ENCODE measurements around the gene HMGA1. TPM values are rescaled to one million over a fixed set of nuclear protein-coding genes. Genes with fewer than 3 reads are reported as not detected.
A peak's percentile ranks its signal among the peaks of the same experiment; 100 is the strongest.

Gene HMGA1
- total RNA-seq, 1 experiment from 2014 or later, result 74.6 TPM

DNA sequence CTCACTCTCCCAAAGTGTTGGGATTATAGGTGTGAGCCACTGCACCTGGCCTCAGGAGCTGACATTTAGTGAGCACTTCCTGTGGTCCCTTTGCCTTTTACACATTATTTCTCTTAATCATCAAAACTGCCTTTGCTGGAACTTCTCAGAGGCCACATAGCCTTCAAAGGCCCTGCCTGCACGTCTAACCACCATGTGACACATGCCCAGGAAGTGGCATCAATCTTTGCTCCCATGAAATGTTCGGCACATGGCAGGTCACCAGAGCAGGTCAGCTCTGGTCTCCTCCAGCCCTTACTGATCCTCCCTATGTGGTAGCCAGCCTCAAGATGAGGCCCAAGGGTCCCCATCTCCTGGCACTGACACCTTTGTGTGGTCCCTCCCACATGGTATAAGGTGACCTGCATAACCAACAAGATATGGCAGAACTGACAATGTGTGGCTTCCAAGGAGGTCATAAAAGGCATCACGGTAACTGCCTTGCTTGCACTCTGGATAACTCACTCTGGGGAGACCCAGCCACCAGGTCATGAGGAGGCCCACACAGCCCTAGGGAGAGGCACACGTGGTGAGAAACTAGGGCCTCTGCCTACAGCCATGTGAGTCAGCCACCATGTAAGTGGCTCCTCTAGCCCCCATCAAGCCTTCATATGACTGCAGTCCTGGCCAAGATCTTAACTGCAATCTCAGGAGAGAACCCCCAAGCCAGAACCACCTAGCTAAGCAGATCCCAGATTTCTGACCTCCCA is 28.8 kb upstream of the HMGA1 start:
- H3K9me3 ChIP-seq, result no peaks in the 10 kb centered on the region
- H3K4me3 ChIP-seq, result no peak overlapping the region
- no peak for DNase-seq
- no peaks in the 10 kb centered on the region for H3K27me3 ChIP-seq
- no peaks in the 10 kb centered on the region for H3K36me3 ChIP-seq

DNA sequence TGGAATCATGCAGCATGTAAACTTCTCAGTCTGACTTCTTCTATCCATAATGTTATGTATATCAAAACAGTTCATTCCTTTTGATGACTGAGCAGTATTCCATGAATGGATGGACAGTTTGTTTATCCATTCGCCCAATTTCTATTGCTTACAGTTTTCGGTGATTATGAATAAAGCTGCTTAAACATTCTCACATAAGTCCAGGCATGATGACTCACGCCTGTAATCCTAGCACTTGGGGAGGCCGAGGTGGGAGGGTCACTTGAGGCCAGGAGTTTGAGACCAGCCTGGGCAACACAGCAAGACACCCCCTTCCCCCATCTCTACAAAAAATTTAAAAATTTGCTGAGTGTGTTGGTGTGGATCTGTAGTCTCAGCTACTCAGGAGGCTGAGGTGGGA is 22.9 kb upstream of the HMGA1 start:
- H3K27me3 ChIP-seq, result no peaks in the 10 kb centered on the region
- no peak overlapping the region for H3K4me3 ChIP-seq
- no peaks in the 10 kb centered on the region for H3K9me3 ChIP-seq
- no peaks in the 10 kb centered on the region for H3K36me3 ChIP-seq
- DNase-seq, result peak; percentile 42

DNA sequence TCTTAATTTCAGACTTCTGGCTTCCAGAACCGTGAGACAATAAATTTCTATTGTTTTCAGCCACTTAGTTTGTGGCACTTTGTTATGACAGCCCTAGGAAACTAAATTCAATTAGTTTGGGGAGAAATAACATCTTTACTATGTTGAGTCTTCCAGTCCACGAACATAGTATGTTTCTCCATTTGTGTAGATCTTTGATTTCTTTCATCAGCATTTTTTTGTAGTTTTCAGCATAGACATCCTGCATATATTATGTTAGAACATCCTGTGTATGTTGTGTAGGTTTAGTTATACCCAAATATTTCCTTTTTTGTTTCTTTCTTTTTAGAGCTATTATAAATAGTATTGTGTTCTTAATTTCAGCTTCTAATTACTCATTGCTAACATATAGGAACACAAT is 18.0 kb upstream of the HMGA1 start:
- no peaks in the 10 kb centered on the region for H3K27me3 ChIP-seq
- no peaks in the 10 kb centered on the region for H3K36me3 ChIP-seq
- no peak for DNase-seq
- no peak overlapping the region for H3K4me3 ChIP-seq
- H3K9me3 ChIP-seq, result no peaks in the 10 kb centered on the region

DNA sequence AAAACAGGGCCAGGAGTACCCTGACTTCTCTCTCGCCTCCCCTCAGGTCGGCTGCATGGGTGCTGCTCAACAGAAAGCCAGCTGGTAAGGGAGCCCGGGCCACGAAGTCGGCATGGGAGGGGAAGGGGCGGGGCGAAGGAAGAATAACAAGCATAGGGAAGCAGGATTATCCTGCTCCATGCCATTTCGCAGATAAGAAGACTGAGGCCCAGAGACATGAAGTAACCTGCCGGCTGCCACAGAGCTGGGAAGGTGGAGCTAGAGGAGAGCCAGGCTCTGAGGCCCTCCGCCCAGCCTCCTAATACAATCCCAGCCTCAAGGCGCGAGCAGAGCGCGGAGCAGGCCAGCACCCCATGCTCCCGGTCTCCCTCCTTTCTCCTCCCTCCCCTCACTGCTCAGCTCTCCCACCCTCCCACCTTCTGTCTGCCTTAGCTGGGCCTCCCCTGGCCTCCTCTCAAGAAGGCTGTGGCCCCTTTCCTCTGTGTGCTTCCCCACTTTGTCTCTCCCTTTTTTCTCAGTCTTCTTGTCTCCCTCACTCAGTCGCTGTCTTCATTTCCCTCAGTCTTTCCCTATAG is 13.2 kb upstream of the HMGA1 start:
- H3K27me3 ChIP-seq, result no peaks in the 10 kb centered on the region

DNA sequence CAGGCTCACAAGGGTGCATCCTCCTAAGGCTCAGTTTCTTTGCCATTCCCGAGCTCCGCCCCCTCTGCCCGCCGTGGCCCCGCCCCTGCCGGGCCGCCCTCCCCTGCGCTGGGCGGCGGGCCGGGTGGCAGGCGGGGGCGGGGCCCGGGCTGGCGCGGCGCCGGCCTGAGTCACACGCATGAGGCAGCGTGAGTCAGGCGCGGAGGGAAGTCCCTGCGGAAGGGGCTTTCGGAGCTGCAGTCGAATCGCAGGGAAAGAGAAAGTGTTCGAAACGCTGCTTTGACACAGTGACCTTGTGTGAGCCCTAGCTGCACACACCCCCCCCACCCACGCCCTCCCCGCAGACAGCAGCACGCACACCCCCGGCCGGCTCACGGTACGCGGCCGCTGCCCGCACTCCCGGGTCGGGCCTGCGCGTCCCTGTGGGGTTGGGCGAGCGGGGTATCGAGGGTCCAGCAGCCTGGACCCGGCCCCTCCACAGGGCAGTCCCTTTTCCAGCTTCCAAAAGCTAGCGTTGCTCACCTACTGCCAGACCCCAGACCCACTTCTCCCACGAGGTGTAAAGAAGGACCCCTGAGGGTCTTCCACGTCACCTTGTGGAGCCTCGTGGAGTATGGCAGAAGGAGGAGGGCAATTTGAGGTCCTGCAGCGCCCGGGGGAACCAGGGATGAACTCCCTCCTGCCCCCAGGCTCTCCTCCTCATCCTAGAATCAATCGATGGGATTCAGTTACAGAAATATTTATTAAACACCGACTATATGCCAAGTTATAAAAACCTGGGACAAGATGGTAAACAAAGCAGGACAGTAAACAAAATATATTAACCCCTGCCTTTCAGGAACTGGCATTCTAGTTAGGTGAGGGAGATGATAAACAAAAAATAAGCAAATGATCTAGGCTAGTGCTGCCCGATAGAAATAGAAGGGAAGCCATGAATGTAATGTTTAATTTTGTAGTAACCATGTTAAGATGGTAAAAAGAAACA is 12.4 kb upstream of the HMGA1 start:
- DNase-seq, result peak; percentile 87
- H3K4me3 ChIP-seq, result peak overlapping the region; percentile 48
- no peaks in the 10 kb centered on the region for H3K9me3 ChIP-seq
- no peaks in the 10 kb centered on the region for H3K36me3 ChIP-seq
- no peaks in the 10 kb centered on the region for H3K27me3 ChIP-seq

More for the DNA sequence above, 13.2 kb upstream of the HMGA1 start:
- no peaks in the 10 kb centered on the region for H3K9me3 ChIP-seq
- no peak for DNase-seq
- H3K4me3 ChIP-seq, result no peak overlapping the region
- H3K36me3 ChIP-seq, result no peaks in the 10 kb centered on the region

DNA sequence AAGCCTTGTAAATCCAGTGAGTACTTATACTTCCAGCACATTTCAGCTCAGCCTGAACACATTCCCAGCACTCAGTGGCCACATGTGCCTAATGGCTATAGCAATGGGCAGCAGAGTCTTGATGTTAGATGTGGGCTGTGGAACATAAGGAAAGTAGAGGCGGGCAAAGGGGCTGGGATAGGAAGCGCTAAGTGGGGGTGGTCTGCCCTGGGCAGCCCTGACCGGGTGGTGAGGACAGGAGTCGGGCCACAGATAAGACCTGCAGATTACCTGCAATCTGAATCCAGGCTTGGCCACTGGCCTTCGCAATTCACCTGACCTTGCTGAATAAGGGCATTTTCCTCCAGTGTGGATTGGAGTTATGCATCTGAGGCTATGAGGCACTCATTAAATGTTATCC is 11.1 kb upstream of the HMGA1 start:
- H3K27me3 ChIP-seq, result no peaks in the 10 kb centered on the region
- no peak for DNase-seq
- H3K9me3 ChIP-seq, result no peaks in the 10 kb centered on the region
- H3K4me3 ChIP-seq, result no peak overlapping the region
- H3K36me3 ChIP-seq, result no peaks in the 10 kb centered on the region

DNA sequence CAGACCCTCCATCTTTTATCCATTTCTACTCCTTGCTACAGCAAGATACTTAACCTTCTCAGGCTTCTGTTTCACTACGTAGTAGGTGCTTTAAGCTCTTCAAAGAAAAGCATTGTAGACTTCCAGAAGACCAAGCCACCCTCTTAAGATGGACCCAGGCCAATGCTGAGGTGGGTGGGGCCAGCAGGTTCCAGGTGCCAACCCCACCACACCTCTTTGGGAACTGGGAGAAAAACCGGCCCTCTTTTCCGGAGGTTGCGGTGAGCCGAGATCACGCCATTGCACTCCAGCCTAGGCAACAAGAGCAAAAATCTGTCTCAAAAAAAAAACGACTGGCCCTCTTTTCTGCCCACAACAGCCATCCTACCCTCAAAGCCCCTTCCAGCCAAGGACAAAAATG is 10.6 kb upstream of the HMGA1 start:
- Histone ChIP-seq H3K9me3 (no peaks in the 10 kb centered on the region), H3K27me3 (no peaks in the 10 kb centered on the region), H3K4me3 (no peak overlapping the region), H3K36me3 (no peaks in the 10 kb centered on the region)
- no peak for DNase-seq

DNA sequence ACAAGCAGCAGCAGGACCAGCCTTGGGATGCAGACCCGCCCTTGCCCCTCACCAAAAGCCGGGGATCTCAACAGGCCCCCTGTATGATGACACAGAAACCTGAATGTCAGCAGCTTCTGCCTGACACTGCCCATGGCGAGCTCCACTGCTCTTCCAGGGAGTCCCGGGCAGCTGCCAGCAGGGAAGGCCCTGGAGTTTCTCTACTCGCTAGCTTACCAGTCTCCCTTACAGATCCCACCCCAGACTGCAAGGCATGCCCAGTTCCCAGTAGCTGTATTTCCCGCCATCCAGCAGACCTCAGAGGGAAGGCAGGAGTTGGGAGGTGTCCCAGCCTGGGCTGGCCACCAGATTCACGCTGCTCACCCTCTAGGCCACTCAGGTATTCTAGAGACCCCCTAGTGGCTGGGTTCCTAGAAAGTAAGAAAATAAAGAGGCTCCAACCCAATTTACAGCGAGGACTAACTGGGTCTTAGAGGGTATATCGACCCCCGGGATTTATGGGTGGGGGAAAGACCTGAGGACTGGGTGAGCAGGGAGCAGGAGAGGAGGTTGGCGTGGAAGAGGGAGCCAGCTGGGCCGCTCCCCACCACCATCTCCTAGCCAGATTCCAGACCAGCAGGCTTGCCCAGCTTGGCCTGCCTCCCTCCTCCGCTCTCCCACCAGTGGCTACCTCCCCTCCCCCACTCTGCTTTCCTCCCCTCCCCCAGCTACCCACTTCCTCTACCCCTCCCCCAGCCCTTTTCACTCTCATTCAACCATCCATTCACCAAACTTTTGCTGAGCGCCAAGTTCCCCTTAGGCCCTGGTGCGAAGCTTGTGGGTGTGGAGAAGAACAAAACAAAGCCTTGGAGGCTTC is 9.7 kb upstream of the HMGA1 start:
- no peak for DNase-seq
- no peaks in the 10 kb centered on the region for H3K9me3 ChIP-seq
- no peaks in the 10 kb centered on the region for H3K36me3 ChIP-seq
- no peaks in the 10 kb centered on the region for H3K27me3 ChIP-seq
- H3K4me3 ChIP-seq, result no peak overlapping the region

DNA sequence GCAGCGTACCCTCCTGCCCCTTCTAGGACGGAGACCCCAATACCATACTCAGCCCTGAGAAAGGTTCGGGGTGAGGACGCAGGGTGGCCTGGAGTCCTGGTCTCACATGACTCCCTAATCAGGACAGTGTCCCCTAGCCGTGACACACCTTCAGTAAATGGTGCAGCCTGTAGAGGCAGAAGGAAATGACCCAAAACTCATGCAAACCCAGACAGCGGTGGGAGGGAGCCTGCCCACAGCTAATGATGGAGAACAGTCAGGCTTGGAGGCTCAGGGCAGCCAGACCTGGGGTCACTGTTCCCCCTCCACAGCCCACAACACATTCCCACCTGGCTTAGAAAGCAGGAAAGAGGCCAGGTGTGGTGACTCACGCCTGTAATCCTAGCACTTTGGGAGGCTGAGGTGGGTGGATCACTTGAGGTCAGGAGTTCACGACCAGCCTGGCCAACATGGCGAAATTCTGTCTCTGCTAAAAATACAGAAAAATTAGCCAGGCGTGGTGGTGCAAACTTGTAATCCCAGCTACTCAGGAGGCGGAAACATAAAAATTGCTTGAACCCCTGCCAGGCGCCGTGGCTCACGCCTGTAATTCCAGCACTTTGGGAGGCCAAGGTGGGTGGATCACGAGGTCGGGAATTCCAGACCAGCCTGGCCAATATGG is 8.8 kb upstream of the HMGA1 start:
- Histone ChIP-seq H3K9me3 (no peaks in the 10 kb centered on the region), H3K27me3 (no peaks in the 10 kb centered on the region), H3K36me3 (no peaks in the 10 kb centered on the region), H3K4me3 (no peak overlapping the region)
- DNase-seq, result peak; percentile 32

DNA sequence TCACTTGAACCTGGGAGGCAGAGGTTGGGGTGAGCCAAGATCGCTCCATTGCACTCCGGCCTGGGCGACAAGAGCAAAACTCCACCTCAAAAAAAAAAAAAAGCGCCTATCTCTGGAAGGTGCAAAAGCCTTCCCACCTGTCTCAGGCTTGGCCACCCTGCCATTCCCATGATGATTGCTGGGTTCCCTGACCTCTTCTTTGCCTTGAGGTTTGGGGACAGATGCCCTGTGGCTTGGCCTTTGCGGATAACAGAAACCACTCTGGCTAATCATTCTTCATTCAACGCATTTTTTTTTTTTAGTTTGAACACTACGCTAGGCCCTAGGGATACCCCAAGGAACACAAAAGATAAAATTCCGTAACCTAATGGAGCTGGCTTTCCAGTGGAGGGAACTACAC is 6.8 kb upstream of the HMGA1 start:
- Histone ChIP-seq H3K27me3 (no peaks in the 10 kb centered on the region), H3K9me3 (no peaks in the 10 kb centered on the region), H3K4me3 (no peak overlapping the region), H3K36me3 (no peaks in the 10 kb centered on the region)
- no peak for DNase-seq

DNA sequence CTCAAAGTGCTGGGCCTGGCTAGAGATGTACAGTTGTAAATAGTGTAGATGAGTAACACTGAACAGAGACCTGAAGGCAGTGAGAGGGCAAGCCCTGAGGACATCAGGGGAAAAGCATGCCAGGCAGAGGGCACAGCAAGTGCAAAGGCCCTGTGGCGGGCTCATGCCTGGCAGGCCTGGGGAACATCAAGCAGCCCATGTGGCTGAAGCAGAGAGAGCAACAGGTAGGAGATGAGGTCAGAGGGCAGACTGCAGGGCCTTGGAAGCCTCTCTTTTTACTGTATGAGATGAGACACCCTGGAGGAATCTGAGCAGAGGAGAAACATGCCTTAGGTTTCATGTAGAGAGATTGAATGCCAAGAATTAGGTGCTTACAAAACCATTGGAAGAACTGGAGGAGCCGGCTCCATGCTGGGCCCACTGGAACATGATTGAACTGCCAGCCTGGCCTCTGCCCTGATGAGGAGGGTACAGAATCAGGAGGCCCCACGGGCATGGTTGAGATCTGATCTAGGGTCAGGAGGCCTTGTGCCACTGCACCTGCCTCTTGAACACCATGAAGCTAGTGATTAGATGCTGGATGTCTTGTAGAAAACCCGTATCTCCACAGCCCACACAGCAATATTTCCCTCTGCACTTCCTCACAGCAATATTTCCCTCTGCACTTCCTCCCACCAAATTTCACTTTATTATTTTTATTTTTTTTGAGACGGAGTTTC is 5.9 kb upstream of the HMGA1 start:
- DNase-seq, result no peak
- H3K27me3 ChIP-seq, result no peaks in the 10 kb centered on the region
- no peak overlapping the region for H3K4me3 ChIP-seq
- H3K9me3 ChIP-seq, result no peaks in the 10 kb centered on the region
- no peaks in the 10 kb centered on the region for H3K36me3 ChIP-seq

DNA sequence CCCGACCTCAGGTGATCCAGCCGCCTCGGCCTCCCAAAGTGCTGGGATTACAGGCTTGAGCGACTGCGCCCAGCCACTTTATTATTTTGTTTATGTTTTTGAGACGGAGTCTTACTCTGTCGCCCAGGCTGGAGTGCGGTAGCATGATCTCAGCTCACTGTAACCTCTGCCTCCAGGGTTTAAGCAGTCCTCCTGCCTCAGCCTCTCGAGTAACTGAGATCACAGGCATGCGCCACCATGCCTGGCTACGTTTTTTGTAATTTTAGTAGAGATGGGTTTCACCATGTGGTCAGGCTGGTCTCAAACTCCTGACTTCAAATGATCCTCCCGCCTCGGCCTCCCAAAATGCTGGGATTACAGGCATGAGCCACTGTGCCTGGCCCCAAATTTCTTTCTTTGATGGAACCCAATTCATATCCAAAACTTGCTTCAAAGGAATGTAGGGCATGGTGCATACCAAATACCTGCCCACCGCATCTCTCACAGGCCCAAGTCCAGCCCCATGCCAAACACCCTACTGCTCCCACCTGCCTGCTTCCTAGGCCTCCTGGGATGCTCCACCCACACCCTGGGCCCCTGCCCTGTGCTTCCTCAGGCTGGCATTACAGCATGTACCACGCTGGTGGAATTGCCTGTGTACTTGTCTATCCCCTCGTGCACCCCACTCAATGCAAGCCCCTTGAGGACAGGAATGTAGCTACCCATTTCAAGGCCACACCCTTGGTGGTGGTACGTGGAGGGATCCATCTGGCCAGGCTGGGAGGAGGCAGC is 4.9 kb upstream of the HMGA1 start:
- Histone ChIP-seq H3K4me3 (no peak overlapping the region), H3K36me3 (no peaks in the 10 kb centered on the region), H3K9me3 (no peaks in the 10 kb centered on the region), H3K27me3 (no peaks in the 10 kb centered on the region)
- DNase-seq, result no peak

DNA sequence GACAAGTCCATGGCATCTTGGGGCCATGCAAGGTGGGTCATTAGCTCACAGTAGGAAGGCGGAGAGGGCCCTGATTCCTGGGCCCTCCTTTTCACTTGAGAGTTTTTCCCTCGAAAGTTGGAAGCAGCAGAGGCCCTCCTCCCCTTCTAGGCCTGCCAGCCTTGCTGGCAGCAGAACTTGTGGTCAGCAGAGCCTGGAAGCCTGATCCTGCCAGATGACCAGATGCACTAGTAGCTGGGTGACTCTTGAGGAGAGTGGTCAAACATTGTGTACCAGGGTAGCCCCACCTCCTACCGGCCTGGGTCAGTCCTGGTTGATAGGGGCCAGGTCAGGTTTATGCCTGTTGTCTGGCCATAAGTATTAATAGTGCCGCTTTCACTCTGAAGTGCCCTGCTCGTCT is 3.8 kb upstream of the HMGA1 start:
- Histone ChIP-seq H3K9me3 (no peaks in the 10 kb centered on the region), H3K27me3 (no peaks in the 10 kb centered on the region), H3K36me3 (no peaks in the 10 kb centered on the region), H3K4me3 (no peak overlapping the region)
- DNase-seq, result peak; percentile 75

DNA sequence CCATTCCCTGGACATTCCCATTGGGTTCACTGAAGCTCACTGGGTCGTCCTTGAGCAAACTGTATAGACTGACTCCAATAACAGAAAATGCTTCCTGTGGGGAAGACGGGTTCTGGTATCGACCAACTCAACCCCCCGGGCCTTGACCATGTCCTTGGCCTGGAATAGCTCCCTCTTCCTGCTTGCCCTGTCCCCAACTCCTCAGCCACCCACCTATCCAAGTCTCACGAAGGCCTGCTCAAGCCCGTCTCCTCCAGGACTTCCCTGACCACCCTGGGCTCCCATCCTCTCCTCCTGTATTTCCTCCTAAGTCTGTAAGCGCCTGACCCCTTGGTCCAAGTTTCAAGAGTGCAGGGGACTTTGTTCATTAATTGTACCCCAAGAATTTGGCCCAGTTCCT is 2.8 kb upstream of the HMGA1 start:
- no peaks in the 10 kb centered on the region for H3K27me3 ChIP-seq
- no peak overlapping the region for H3K4me3 ChIP-seq
- no peaks in the 10 kb centered on the region for H3K9me3 ChIP-seq
- DNase-seq, result no peak
- H3K36me3 ChIP-seq, result no peaks in the 10 kb centered on the region
